ENCODE measurements around the gene PM20D1. TPM values are rescaled to one million over a fixed set of nuclear protein-coding genes. Genes with fewer than 3 reads are reported as not detected.
"Not testable (repeated sequence)": the region's sequence is repeated elsewhere in the genome, so short reads cannot be mapped to it uniquely, and the experiment has no call there.

The PM20D1 gene
- total RNA-seq, 6 experiments from 2014 or later = not detected

DNA sequence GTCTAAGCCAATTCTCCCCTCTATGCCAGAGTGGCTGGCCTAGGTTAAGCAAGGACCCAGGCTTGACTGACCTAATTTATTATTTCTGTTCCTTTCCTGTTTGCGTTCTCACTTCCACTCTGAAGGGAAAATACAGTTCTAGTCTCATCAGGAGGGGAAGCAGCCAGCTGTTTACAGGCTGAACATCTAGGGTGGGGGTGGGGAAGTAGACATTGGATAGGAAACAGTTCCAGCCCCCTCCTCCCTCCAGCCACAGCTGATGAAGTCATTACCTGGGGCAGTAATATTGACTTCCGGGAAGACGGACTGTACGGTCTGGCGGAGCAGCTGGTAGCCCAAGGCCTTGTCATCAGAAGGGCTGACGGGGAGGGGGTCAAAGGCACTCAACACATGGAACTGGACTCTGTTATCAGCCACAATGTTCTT is 17.6 kb downstream of the PM20D1 start:
- peaks cover 1% of the 10 kb centered on the region; the same call in 1 of the 2 replicates for H3K4me1 Mint-ChIP-seq (ENCODE audit: low read depth)
- H3K4me3 Mint-ChIP-seq = no peak overlapping the region
- H3K36me3 Mint-ChIP-seq (ENCODE audit: low read depth) = no peaks in the 10 kb centered on the region
- no peak for DNase-seq
- TF ChIP-seq, protein P1, sequence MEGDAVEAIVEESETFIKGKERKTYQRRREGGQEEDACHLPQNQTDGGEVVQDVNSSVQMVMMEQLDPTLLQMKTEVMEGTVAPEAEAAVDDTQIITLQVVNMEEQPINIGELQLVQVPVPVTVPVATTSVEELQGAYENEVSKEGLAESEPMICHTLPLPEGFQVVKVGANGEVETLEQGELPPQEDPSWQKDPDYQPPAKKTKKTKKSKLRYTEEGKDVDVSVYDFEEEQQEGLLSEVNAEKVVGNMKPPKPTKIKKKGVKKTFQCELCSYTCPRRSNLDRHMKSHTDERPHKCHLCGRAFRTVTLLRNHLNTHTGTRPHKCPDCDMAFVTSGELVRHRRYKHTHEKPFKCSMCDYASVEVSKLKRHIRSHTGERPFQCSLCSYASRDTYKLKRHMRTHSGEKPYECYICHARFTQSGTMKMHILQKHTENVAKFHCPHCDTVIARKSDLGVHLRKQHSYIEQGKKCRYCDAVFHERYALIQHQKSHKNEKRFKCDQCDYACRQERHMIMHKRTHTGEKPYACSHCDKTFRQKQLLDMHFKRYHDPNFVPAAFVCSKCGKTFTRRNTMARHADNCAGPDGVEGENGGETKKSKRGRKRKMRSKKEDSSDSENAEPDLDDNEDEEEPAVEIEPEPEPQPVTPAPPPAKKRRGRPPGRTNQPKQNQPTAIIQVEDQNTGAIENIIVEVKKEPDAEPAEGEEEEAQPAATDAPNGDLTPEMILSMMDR (IDR thresholded peaks at IDR 0.05) = no peak
- H3K27me3 Mint-ChIP-seq (ENCODE audit: insufficient read depth) = peaks cover 27% of the 10 kb centered on the region
- H3K27ac Mint-ChIP-seq = no peak overlapping the region
- no peaks in the 10 kb centered on the region for H3K9me3 Mint-ChIP-seq

DNA sequence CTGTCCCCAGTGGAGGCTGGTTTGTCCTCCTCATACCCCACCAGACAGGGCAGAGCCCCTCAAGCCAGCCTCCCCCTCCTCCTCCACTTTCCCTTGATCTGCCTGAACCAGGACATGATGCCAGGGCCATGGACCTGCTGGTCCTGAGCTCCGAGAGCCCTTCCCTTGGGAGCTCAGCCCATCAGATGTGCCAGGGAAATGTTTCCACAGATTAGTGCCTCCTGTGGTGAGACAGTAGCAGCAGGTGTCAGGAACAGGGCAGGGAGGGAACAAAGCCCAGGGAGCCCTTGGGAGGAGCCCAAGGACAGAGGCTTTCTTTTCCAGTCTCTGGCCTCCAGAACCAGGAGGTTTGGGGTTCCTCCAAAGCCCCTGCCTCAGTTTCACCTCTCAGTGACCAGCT is 22.3 kb downstream of the PM20D1 start:
- TF ChIP-seq, protein P1 (IDR thresholded peaks at IDR 0.05) = 0 out of 2 replicates have a peak, but pooled peaks have one; percentile 10
- Mint-ChIP-seq H3K36me3 (ENCODE audit: low read depth) (no peaks in the 10 kb centered on the region), H3K4me3 (no peak overlapping the region), H3K4me1 (ENCODE audit: low read depth) (no peaks in the 10 kb centered on the region), H3K27me3 (ENCODE audit: insufficient read depth) (peaks cover 28% of the 10 kb centered on the region), H3K27ac (no peak overlapping the region), H3K9me3 (0 out of 2 replicates have a peak, but pooled peaks cover 4% of the 10 kb centered on the region)
- DNase-seq = no peak

DNA sequence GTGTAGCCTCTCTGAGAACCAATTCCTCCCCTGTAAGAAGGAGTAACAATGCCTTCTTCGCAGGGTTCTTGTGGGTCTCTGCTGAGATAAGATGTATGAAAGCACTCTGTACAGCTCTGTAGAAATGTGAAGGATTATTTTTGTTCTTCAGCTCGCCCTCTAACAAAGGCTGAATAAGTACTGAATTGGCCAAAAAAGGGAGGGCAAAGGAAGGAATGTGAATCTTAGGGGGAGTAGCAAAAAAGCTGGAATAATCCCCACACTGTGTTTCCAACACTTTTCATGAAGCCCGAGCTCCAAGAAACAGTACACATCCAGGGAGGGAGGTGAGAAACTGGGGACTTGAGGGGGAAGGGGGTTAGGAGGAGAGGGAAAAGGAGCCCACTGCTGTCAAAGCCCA is 22.9 kb downstream of the PM20D1 start:
- DNase-seq = no peak
- Mint-ChIP-seq H3K9me3 (0 out of 2 replicates have a peak, but pooled peaks cover 4% of the 10 kb centered on the region), H3K27ac (no peak overlapping the region), H3K4me1 (ENCODE audit: low read depth) (no peaks in the 10 kb centered on the region), H3K27me3 (ENCODE audit: insufficient read depth) (peaks cover 29% of the 10 kb centered on the region), H3K36me3 (ENCODE audit: low read depth) (no peaks in the 10 kb centered on the region), H3K4me3 (no peak overlapping the region)
- TF ChIP-seq, protein P1 (IDR thresholded peaks at IDR 0.05) = no peak

GRCh38 chr1:205826016-205826806 is 23.7 kb downstream of the PM20D1 start:
- no peak for DNase-seq
- no peaks in the 10 kb centered on the region for H3K4me1 Mint-ChIP-seq (ENCODE audit: low read depth)
- H3K4me3 Mint-ChIP-seq = no peak overlapping the region
- peaks cover 28% of the 10 kb centered on the region for H3K27me3 Mint-ChIP-seq (ENCODE audit: insufficient read depth)
- no peak overlapping the region for H3K27ac Mint-ChIP-seq
- H3K9me3 Mint-ChIP-seq = 0 out of 2 replicates have a peak, but pooled peaks cover 4% of the 10 kb centered on the region
- H3K36me3 Mint-ChIP-seq (ENCODE audit: low read depth) = no peaks in the 10 kb centered on the region
- TF ChIP-seq, protein P1 (IDR thresholded peaks at IDR 0.05) = no peak

- TF ChIP-seq, protein P1 (IDR thresholded peaks at IDR 0.05) = no peak
- H3K4me1 Mint-ChIP-seq (ENCODE audit: low read depth) = no peaks in the 10 kb centered on the region
Measured at GRCh38 chr1:205824180-205824579, 25.8 kb downstream of the PM20D1 start.

DNA sequence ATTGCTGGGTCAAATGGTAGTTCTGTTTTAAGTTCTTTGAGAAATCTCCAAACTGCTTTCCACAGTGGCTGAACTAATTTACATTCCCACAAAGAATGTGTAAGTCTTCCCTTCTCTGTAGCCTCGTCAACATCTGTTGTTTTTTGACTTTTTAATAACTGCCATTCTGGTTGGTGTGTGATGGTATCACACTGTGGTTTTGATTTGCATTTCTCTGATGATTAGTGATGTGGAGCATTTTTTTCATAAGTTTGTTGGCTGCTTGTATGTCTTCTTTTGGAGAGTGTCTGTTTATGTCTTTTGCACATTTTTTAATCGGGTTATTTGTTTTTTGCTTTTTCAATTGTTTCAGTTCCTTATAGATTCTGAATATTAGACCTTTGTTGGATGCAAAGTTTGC is 26.7 kb downstream of the PM20D1 start:
- H3K27me3 Mint-ChIP-seq (ENCODE audit: insufficient read depth) = peaks cover 24% of the 10 kb centered on the region
- not testable (repeated sequence) for DNase-seq; H3K4me3 Mint-ChIP-seq; H3K36me3 Mint-ChIP-seq (ENCODE audit: low read depth); H3K9me3 Mint-ChIP-seq; H3K27ac Mint-ChIP-seq; H3K4me1 Mint-ChIP-seq (ENCODE audit: low read depth)

More at GRCh38 chr1:205824180-205824579, 25.8 kb downstream of the PM20D1 start:
- Mint-ChIP-seq H3K27me3 (ENCODE audit: insufficient read depth) (peaks cover 24% of the 10 kb centered on the region), H3K4me3 (no peak overlapping the region), H3K27ac (no peak overlapping the region), H3K9me3 (0 out of 2 replicates have a peak, but pooled peaks cover 4% of the 10 kb centered on the region), H3K36me3 (ENCODE audit: low read depth) (no peaks in the 10 kb centered on the region)
- DNase-seq = no peak

All from HFFc6 (cell line).